ENCODE results near the gene GLI1.
"Not testable (repeated sequence)": the region's sequence is repeated elsewhere in the genome, so short reads cannot be mapped to it uniquely, and the experiment has no call there.

The GLI1 gene

DNA sequence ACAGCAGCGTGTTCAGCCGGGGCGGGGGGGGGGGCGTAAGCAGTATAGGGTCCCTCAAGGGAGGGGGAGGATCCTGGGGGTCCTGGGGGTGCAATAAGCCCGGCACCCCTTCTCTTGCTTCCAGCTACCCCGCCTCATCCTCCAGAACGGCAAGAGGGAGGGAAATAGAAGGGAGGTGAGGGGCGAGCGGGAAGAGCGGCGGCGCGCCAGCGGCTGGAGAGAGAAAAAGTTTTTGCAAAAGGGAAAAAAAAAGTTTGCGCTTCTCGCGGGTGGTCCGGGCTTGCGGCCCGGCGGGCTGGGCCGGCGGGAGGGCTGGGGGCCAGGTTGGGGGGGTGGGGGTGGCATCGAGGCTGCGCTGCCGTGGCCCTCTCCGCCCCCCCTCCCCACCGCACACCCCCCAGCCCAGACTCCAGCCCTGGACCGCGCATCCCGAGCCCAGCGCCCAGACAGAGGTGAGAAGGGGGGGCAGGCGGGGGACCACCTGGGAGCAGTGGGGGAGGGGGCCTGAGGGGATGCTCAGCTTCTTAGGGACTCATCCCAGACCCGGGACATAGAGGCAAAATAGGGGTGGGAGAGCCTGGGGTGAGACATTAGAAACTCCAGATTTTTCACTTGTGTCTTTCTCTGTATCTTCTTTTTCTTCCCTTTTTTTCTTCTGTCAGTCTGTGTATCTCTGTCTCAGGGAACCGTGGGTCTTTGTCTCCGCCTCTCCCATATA, at the start of gene GLI1:
TSS of gene GLI1 (plus strand) at position 36 of the 718 bp plus-strand sequence. CDS start 3,907 bp downstream, outside the sequence.
- peak within 1 kb of the TSS; percentile 61 for H3K4me3 ChIP-seq (ENCODE audit: low read depth, low read length)
- TF ChIP-seq, protein P1, sequence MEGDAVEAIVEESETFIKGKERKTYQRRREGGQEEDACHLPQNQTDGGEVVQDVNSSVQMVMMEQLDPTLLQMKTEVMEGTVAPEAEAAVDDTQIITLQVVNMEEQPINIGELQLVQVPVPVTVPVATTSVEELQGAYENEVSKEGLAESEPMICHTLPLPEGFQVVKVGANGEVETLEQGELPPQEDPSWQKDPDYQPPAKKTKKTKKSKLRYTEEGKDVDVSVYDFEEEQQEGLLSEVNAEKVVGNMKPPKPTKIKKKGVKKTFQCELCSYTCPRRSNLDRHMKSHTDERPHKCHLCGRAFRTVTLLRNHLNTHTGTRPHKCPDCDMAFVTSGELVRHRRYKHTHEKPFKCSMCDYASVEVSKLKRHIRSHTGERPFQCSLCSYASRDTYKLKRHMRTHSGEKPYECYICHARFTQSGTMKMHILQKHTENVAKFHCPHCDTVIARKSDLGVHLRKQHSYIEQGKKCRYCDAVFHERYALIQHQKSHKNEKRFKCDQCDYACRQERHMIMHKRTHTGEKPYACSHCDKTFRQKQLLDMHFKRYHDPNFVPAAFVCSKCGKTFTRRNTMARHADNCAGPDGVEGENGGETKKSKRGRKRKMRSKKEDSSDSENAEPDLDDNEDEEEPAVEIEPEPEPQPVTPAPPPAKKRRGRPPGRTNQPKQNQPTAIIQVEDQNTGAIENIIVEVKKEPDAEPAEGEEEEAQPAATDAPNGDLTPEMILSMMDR (IDR thresholded peaks at IDR 0.05; ENCODE audit: insufficient read depth, low read depth, low read length, missing control alignments): no peak
- DNase-seq (ENCODE audit: low read depth): no peak

GRCh38 chr12:57410534-57410933, 49.1 kb upstream of the GLI1 start:
- TF ChIP-seq, protein P1 (IDR thresholded peaks at IDR 0.05; ENCODE audit: insufficient read depth, low read depth, low read length, missing control alignments): no peak
- no peak for DNase-seq (ENCODE audit: low read depth)
- H3K4me3 ChIP-seq (ENCODE audit: low read depth, low read length): no peak overlapping the region

- not testable (repeated sequence) for H3K4me3 ChIP-seq (ENCODE audit: low read depth, low read length); DNase-seq (ENCODE audit: low read depth)
Measured at GRCh38 chr12:57414160-57414559, 45.4 kb upstream of the GLI1 start.

DNA sequence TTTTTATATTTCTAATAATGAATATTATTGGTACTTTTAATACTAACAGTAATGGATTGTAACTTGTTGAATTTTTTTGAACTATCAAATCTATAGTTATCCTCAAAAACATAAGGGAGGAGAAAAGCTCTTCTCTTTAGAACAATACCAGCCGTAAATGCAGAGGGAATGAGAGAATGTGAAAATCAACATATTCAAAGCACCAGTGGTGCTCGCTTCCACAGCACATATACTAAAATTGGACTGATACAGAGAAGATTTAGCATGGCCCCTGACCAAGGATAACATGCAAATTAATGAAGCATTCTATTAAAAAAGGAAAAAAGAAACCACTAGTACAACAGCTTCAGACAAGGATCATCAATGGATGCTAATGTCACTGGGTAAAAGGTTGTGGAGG, 44.5 kb upstream of the GLI1 start:
- TF ChIP-seq, protein P1 (IDR thresholded peaks at IDR 0.05; ENCODE audit: insufficient read depth, low read depth, low read length, missing control alignments): no peak
- H3K4me3 ChIP-seq (ENCODE audit: low read depth, low read length): no peak overlapping the region
- DNase-seq (ENCODE audit: low read depth): no peak

DNA sequence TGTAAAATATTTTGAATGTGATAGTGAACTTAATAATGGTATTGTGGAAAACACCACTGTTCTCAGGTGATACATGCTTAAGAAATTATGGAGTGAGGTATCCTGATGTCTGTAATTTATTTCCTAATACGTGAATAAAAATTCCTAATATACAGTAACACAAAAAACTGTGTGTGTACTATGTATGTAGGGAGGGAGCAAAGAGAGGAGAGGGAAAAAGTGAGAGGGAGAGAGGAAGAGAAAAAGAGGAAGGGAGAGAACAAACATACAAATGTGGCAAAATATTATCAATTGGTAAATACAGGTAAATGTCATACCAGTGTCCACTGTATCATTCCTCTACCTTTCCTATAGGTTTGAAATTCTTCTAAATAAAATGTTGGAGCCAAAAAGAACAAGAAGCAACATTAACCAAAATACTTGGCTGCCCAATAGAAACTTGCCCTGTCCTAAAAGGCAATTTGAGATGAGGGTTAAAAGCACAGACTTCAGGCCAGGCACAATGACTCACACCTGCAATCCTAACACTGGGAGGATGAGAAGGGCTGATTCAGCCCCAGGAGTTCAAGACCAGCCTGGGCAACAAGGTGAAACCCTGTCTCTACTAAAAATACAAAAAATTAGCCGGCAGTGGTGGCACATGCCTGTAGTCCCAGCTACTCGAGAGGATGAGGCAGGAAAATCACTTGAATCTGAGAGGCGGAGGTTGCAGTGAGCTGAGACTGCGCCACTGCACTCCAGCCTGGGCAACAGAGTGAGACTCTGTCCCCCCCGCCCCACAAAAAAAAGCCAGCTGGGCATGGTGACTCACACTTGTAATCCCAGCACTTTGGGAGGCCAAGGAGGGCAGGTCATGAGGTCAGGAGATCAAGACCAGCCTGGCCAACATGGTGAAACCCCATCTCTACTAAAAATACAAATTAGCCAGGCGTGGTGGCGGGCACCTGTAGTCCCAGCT, 43.3 kb upstream of the GLI1 start:
- TF ChIP-seq, protein P1 (IDR thresholded peaks at IDR 0.05; ENCODE audit: insufficient read depth, low read depth, low read length, missing control alignments): no peak
- H3K4me3 ChIP-seq (ENCODE audit: low read depth, low read length): no peak overlapping the region
- no peak for DNase-seq (ENCODE audit: low read depth)

DNA sequence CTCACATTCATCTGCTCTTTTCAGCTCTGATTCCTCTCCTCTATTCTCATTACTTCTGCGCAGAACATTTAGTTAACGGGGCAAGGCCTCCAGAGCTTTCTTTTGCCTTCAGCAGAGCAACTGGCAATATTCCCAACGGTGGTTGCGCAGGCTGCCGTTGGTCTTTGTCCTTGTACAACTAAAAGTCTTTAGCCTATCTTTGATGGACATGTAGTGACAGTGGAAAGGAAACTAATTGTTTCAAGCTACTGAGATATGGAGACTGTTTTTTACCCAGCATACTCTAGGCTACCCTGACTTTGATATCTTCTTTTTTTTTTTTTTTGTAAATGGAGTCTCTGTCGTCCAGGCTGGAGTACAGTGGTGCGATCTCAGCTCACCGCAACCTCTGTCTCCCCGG, 41.3 kb upstream of the GLI1 start:
- TF ChIP-seq, protein P1 (IDR thresholded peaks at IDR 0.05; ENCODE audit: insufficient read depth, low read depth, low read length, missing control alignments): no peak
- no peak for DNase-seq (ENCODE audit: low read depth)

GRCh38 chr12:57419495-57419894, 40.1 kb upstream of the GLI1 start:
- DNase-seq (ENCODE audit: low read depth): no peak
- no peak overlapping the region for H3K4me3 ChIP-seq (ENCODE audit: low read depth, low read length)
- TF ChIP-seq, protein P1 (IDR thresholded peaks at IDR 0.05; ENCODE audit: insufficient read depth, low read depth, low read length, missing control alignments): no peak

More for the DNA sequence above, 41.3 kb upstream of the GLI1 start:
- H3K4me3 ChIP-seq (ENCODE audit: low read depth, low read length): no peak overlapping the region
